H1 (cell line): Measurements from ENCODE around the gene DBF4.
"Not testable (repeated sequence)": the region's sequence is repeated elsewhere in the genome, so short reads cannot be mapped to it uniquely, and the experiment has no call there.

ENCODE experiments used
- CEBPB ChIP-seq: IDR thresholded peaks from 2 replicates; pipeline ENCODE4 v1.6.1; 2012; ENCODE audit warnings: low read depth, low read length
- CHD2 ChIP-seq: IDR thresholded peaks from 2 replicates; pipeline ENCODE4 v1.6.1; 2012; ENCODE audit warnings: low read length, improper control_type of control experiment
- CTCF ChIP-seq, 3 experiments: IDR thresholded peaks; 1 replicate in 2 of 3; 2 replicates in 1 of 3; pipeline versions ENCODE4 v1.5.1 to v1.6.1; 2011; ENCODE audit warnings: low read length in 3 of 3, mild to moderate bottlenecking in 3 of 3, inconsistent platforms in 2 of 3, low read depth in 1 of 3, moderate library complexity in 1 of 3; ENCODE audit not compliant: insufficient read depth in 1 of 3; ENCODE audit errors: control extremely low read depth in 1 of 3
- EP300 ChIP-seq, 2 experiments: IDR thresholded peaks; 1 replicate in 1 of 2; 2 replicates in 1 of 2; pipeline ENCODE4 v1.6.1; 2011 to 2012; ENCODE audit warnings: low read depth in 2 of 2, low read length in 2 of 2, mild to moderate bottlenecking in 2 of 2, borderline replicate concordance in 1 of 2, inconsistent platforms in 1 of 2, moderate library complexity in 1 of 2
- EZH2 ChIP-seq: fragments of 200-600 bp; sonication (generic); IDR thresholded peaks from 2 replicates; pipeline ENCODE4 v1.7.1; 2012; ENCODE audit warnings: low read depth, mild to moderate bottlenecking, moderate library complexity, low read length, inconsistent platforms; ENCODE audit not compliant: severe bottlenecking
- HDAC2 ChIP-seq, 2 experiments: fragments of 300-600 bp in 1 of 2; sonication (generic) in 1 of 2; IDR thresholded peaks; 2 replicates each; pipeline ENCODE4 v1.6.1; 2011 to 2012; ENCODE audit warnings: low read depth in 2 of 2, low read length in 2 of 2, mild to moderate bottlenecking in 2 of 2, moderate library complexity in 2 of 2, borderline replicate concordance in 1 of 2, inconsistent platforms in 1 of 2
- JUN ChIP-seq: IDR thresholded peaks from 2 replicates; pipeline ENCODE4 v1.6.1; 2011; ENCODE audit warnings: low read depth, mild to moderate bottlenecking, improper control_type of control experiment, low read length
- JUND ChIP-seq: IDR thresholded peaks from 2 replicates; pipeline ENCODE4 v1.6.1; 2011; ENCODE audit warnings: mild to moderate bottlenecking, improper control_type of control experiment, low read length
- SP1 ChIP-seq: IDR thresholded peaks from 2 replicates; pipeline ENCODE4 v1.6.1; 2011; ENCODE audit warnings: low read depth, low read length
- SUZ12 ChIP-seq: fragments of 200-600 bp; sonication (generic); IDR thresholded peaks from 2 replicates; pipeline ENCODE4 v1.6.1; 2012; ENCODE audit warnings: mild to moderate bottlenecking, inconsistent platforms, low read length, moderate library complexity, mixed read lengths
- TCF12 ChIP-seq: IDR thresholded peaks from 2 replicates; pipeline ENCODE4 v1.6.1; 2011; ENCODE audit warnings: low read depth, mild to moderate bottlenecking, low read length
- TF ChIP-seq, protein P1 (sequence below): IDR thresholded peaks from 2 replicates; pipeline ENCODE4 v1.6.1; 2012; ENCODE audit warnings: inconsistent platforms

GRCh38 chr7:87908814-87909213 is 32.5 kb downstream of the DBF4 start:
- TF ChIP-seq CTCF (IDR thresholded peaks at IDR 0.05; ENCODE audit: control extremely low read depth in 1 of 3, insufficient read depth in 1 of 3, low read depth in 1 of 3, low read length in 3 of 3): peak in 2 of 3 experiments; percentile 5 to 12; a peak in 2 of 4 replicates
- not testable (repeated sequence) for TF ChIP-seq HDAC2 (IDR thresholded peaks at IDR 0.05; ENCODE audit: borderline replicate concordance in 1 of 2, low read depth in 2 of 2, low read length in 2 of 2); JUND; EP300 (IDR thresholded peaks at IDR 0.05; ENCODE audit: borderline replicate concordance in 1 of 2, low read depth in 2 of 2, low read length in 2 of 2); EZH2; CHD2; SUZ12; CEBPB; TCF12; JUN; SP1
- TF ChIP-seq, protein P1, sequence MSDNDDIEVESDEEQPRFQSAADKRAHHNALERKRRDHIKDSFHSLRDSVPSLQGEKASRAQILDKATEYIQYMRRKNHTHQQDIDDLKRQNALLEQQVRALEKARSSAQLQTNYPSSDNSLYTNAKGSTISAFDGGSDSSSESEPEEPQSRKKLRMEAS: not testable (repeated sequence)
